H1 (cell line): ENCODE measurements around the gene ZC3HAV1. TPM values are rescaled to one million over a fixed set of nuclear protein-coding genes. Genes with fewer than 3 reads are reported as not detected.

ENCODE experiments used
- CTCF ChIA-PET: fragments of 300-600 bp; sonication (Branson Sonifier 250); formaldehyde crosslinking; loops from one replicate; lab custom pipeline; 2021; ENCODE audit not compliant: partially characterized antibody; lab: Charles Lee
- POLR2A ChIA-PET: fragments of 300-600 bp; sonication (Branson Sonifier 250); formaldehyde crosslinking; loops from one replicate; lab custom pipeline; 2021; ENCODE audit warnings: inconsistent platforms; ENCODE audit not compliant: partially characterized antibody; lab: Charles Lee
- DNase-seq, 2 experiments: peaks; one replicate each; pipeline versions ENCODE4 v3.0.0 to v3.0.0-alpha.2; 2010 to 2022; ENCODE audit warnings: low spot score in 2 of 2, low read depth in 1 of 2, mixed read lengths in 1 of 2
- FAIRE-seq: peaks from 2 replicates; lab custom pipeline; 2011; peaks lifted over from hg19 to GRCh38; lab: Jason Lieb, UNC
- H2AFZ ChIP-seq: 2 replicates; pipeline ENCODE4 v1.8.1; 2012; ENCODE audit warnings: low read length, inconsistent platforms
- H2AK5ac ChIP-seq: 2 replicates; pipeline ENCODE4 v1.6.1; 2013; ENCODE audit warnings: low read depth, low read length
- H2BK120ac ChIP-seq: replicated peaks from 2 replicates; pipeline ENCODE3; 2013; ENCODE audit warnings: low read depth, low read length, inconsistent platforms
- H2BK12ac ChIP-seq: 2 replicates; pipeline ENCODE4 v1.6.1; 2013; ENCODE audit warnings: low read depth, low read length
- H2BK15ac ChIP-seq: 2 replicates; pipeline ENCODE4 v1.6.1; 2013; ENCODE audit warnings: low read length
- H2BK20ac ChIP-seq: 2 replicates; pipeline ENCODE4 v1.6.1; 2013; ENCODE audit warnings: low read length
- H2BK5ac ChIP-seq: 2 replicates; pipeline ENCODE4 v1.6.1; 2013; ENCODE audit warnings: low read depth, low read length
- H3K14ac ChIP-seq: 2 replicates; pipeline ENCODE4 v1.6.1; 2013; ENCODE audit warnings: inconsistent platforms; ENCODE audit not compliant: insufficient read length
- H3K18ac ChIP-seq: 2 replicates; pipeline ENCODE4 v1.6.1; 2013; ENCODE audit warnings: low read length; ENCODE audit errors: extremely low read depth
- H3K23ac ChIP-seq: 2 replicates; pipeline ENCODE4 v1.6.1; 2013; ENCODE audit warnings: inconsistent platforms; ENCODE audit not compliant: insufficient read length
- H3K23me2 ChIP-seq: 2 replicates; pipeline ENCODE4 v1.6.1; 2013; ENCODE audit warnings: low read depth, low read length
- H3K27ac ChIP-seq: 2 replicates; pipeline ENCODE4 v1.6.1; 2011; ENCODE audit warnings: low read depth, low read length, inconsistent platforms
- H3K27me3 ChIP-seq, 4 experiments: replicated peaks in 1 of 4; 1 replicate in 1 of 4; 2 replicates in 3 of 4; pipeline versions ENCODE4 v1.6.1 to v1.8.1; 2011 to 2013; ENCODE audit warnings: low read length in 3 of 4, mild to moderate bottlenecking in 3 of 4, inconsistent platforms in 2 of 4, mixed read lengths in 2 of 4, moderate library complexity in 1 of 4; ENCODE audit not compliant: control insufficient read depth in 3 of 4, insufficient read depth in 3 of 4; ENCODE audit errors: extremely low read depth in 1 of 4
- H3K36me3 ChIP-seq, 4 experiments: 2 replicates each; pipeline versions ENCODE4 v1.6.1 to v1.8.1; 2011 to 2013; ENCODE audit warnings: mild to moderate bottlenecking in 4 of 4, low read length in 3 of 4, moderate library complexity in 2 of 4, control low read depth in 1 of 4, inconsistent platforms in 1 of 4; ENCODE audit not compliant: insufficient read depth in 4 of 4, control insufficient read depth in 2 of 4
- H3K4ac ChIP-seq: replicated peaks from 2 replicates; pipeline ENCODE3; 2013; ENCODE audit warnings: low read length, low read depth, mixed read lengths, inconsistent platforms; ENCODE audit not compliant: insufficient read length
- H3K4me1 ChIP-seq, 4 experiments: replicated peaks in 1 of 4; 1 replicate in 1 of 4; 2 replicates in 3 of 4; pipeline versions ENCODE4 v1.6.1 to v1.8.1; 2011 to 2013; ENCODE audit warnings: low read length in 3 of 4, inconsistent platforms in 2 of 4, mixed read lengths in 1 of 4; ENCODE audit not compliant: insufficient read depth in 4 of 4, control insufficient read depth in 3 of 4
- H3K4me2 ChIP-seq, 2 experiments: 2 replicates each; pipeline versions ENCODE4 v1.6.1 to v1.8.1; 2011 to 2013; ENCODE audit warnings: low read depth in 2 of 2, low read length in 2 of 2, control low read depth in 1 of 2, inconsistent platforms in 1 of 2, mild to moderate bottlenecking in 1 of 2; ENCODE audit not compliant: insufficient read depth in 1 of 2
- H3K4me3 ChIP-seq, 4 experiments: fragments of 200-600, 300-600 bp in 1 of 4; sonication (generic), shearing (Covaris generic), sonication (Bioruptor Twin) in 1 of 4; 2 replicates each; pipeline versions ENCODE4 v1.5.1 to v1.8.1; 2011 to 2016; ENCODE audit warnings: low read length in 4 of 4, low read depth in 3 of 4, control low read depth in 2 of 4, inconsistent platforms in 2 of 4, mild to moderate bottlenecking in 2 of 4, mixed read lengths in 1 of 4, moderate library complexity in 1 of 4; ENCODE audit not compliant: insufficient read depth in 2 of 4; ENCODE audit errors: extremely low read depth in 1 of 4
- H3K56ac ChIP-seq: replicated peaks from 2 replicates; pipeline ENCODE3; 2013; ENCODE audit warnings: low read depth, mild to moderate bottlenecking, mixed read lengths, low read length, inconsistent platforms; ENCODE audit not compliant: insufficient read length
- H3K79me1 ChIP-seq: 2 replicates; pipeline ENCODE4 v1.6.1; 2013; ENCODE audit warnings: low read depth, low read length, control low read depth
- H3K79me2 ChIP-seq, 2 experiments: 2 replicates each; pipeline versions ENCODE4 v1.6.1 to v1.8.1; 2012 to 2013; ENCODE audit warnings: low read length in 2 of 2, mild to moderate bottlenecking in 2 of 2, inconsistent platforms in 1 of 2; ENCODE audit not compliant: insufficient read depth in 2 of 2, control insufficient read depth in 1 of 2
- H3K9ac ChIP-seq, 4 experiments: replicated peaks in 1 of 4; 1 replicate in 1 of 4; 2 replicates in 3 of 4; pipeline versions ENCODE4 v1.6.1 to v1.8.1; 2011 to 2013; ENCODE audit warnings: low read depth in 3 of 4, low read length in 3 of 4, control low read depth in 2 of 4, mild to moderate bottlenecking in 2 of 4, moderate library complexity in 2 of 4, inconsistent platforms in 1 of 4; ENCODE audit errors: extremely low read depth in 1 of 4
- H3K9me3 ChIP-seq, 2 experiments: 2 replicates each; pipeline versions ENCODE4 v1.6.1 to v1.8.1; 2012 to 2013; ENCODE audit warnings: mild to moderate bottlenecking in 2 of 2, moderate library complexity in 2 of 2, control low read depth in 1 of 2, inconsistent platforms in 1 of 2, low read depth in 1 of 2, low read length in 1 of 2, mixed read lengths in 1 of 2; ENCODE audit not compliant: insufficient read depth in 2 of 2
- H4K20me1 ChIP-seq, 2 experiments: replicated peaks in 1 of 2; 2 replicates each; pipeline versions ENCODE3 to v1.8.1; 2011 to 2013; ENCODE audit warnings: inconsistent platforms in 2 of 2, low read length in 2 of 2, mild to moderate bottlenecking in 1 of 2; ENCODE audit not compliant: insufficient read depth in 2 of 2, control insufficient read depth in 1 of 2
- H4K5ac ChIP-seq: 2 replicates; pipeline ENCODE4 v1.6.1; 2013; ENCODE audit warnings: low read length, low read depth, mixed read lengths, inconsistent platforms; ENCODE audit not compliant: insufficient read length
- H4K8ac ChIP-seq: 2 replicates; pipeline ENCODE4 v1.8.0; 2013; ENCODE audit warnings: mild to moderate bottlenecking, moderate library complexity, low read length, inconsistent platforms; ENCODE audit not compliant: insufficient read depth; ENCODE audit errors: extremely low read depth
- H4K91ac ChIP-seq: replicated peaks from 2 replicates; pipeline ENCODE3; 2013; ENCODE audit warnings: low read length, mixed read lengths, inconsistent platforms; ENCODE audit not compliant: insufficient read length
- EGR1 ChIP-seq: IDR thresholded peaks from 2 replicates; pipeline ENCODE4 v1.6.1; 2011; ENCODE audit warnings: low read depth, low read length, borderline replicate concordance
- JUN ChIP-seq: IDR thresholded peaks from 2 replicates; pipeline ENCODE4 v1.6.1; 2011; ENCODE audit warnings: low read depth, mild to moderate bottlenecking, improper control_type of control experiment, low read length
- TAF7 ChIP-seq: optimal IDR thresholded peaks from 2 replicates; pipeline ENCODE3; 2011; ENCODE audit warnings: low read depth, mild to moderate bottlenecking, inconsistent platforms, low read length, moderate library complexity, borderline replicate concordance
- WGBS, 2 experiments: shearing (Covaris generic) in 1 of 2; methylation state at CpG; one replicate each; pipeline versions ENCODE4 v1.1.6 to v1.1.7; 2013 to 2015; ENCODE audit warnings: low lambda C conversion rate in 2 of 2, mixed read lengths in 2 of 2, inconsistent platforms in 1 of 2, low coverage in 1 of 2, missing lambda C conversion rate in 1 of 2; ENCODE audit not compliant: insufficient replicate concordance in 2 of 2, insufficient coverage in 1 of 2, insufficient read length in 1 of 2; ENCODE audit errors: extremely low coverage in 1 of 2, missing lambda C conversion rate in 1 of 2; 5-methylcytosine and 5-hydroxymethylcytosine counted together
- polyA plus RNA-seq, 7 experiments: library from polyadenylated mRNA; depleted of rRNA in 3 of 7; stranded (reverse) in 5 of 7; unstranded in 2 of 7; fragments of >200 nt in 5 of 7; fragments of 200-250 nt in 2 of 7; gene quantifications; 1 replicate in 5 of 7; 2 replicates in 1 of 7; 4 replicates in 1 of 7; pipeline versions ENCODE4 v1.2.1 to v1.2.3, GENCODE V29; 2011 to 2013; ENCODE audit warnings: missing spikeins in 2 of 7, mixed read lengths in 2 of 7
- total RNA-seq: library from RNA; stranded (reverse); fragmentation: NEBNext Ultra II Directional; extraction: Animal tissue kit (Norgen Biotek cat#: 25700); gene quantifications from 2 replicates; pipeline ENCODE4 v1.2.1, GENCODE V29; 2021

The ZC3HAV1 gene
- total and polyA plus RNA-seq, 2 of the 8 experiments (the other 6 are each of a cell fraction or from before 2014, with no cell fraction given), result 22.5 to 43.4 TPM

DNA sequence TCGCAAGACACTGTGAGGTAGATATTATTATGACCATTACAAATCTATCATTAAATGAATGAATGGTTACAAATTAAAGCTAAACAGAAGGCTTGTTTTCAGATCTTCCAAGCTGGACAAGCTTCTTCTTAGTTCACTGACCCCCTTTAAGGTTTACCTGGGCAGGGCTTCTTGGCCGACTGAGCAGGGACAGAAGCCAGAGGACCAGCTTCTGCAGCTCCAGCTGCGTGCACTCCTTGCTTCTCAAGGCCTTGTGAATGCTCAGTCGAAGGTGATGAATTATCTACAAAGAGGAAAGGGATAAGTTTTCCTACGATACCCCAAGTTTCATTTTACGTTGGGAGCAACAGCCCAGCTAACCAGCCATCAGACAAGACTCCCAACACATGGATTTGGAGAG lies 83.0 kb downstream of the ZC3HAV1 start:
- Histone ChIP-seq H3K14ac (no peak overlapping the region), H2AK5ac (no peak overlapping the region), H3K27ac (no peak overlapping the region), H2BK15ac (no peak overlapping the region), H2AFZ (no peak overlapping the region), H3K4me1 (no peaks in the 10 kb centered on the region), H3K56ac (no peak overlapping the region), H4K5ac (no peak overlapping the region), H3K18ac (no peak overlapping the region), H3K27me3 (no peaks in the 10 kb centered on the region), H3K9me3 (no peaks in the 10 kb centered on the region), H2BK20ac (no peak overlapping the region), H4K20me1 (no peaks in the 10 kb centered on the region), H3K79me1 (no peaks in the 10 kb centered on the region), H3K23ac (no peak overlapping the region), H4K8ac (no peak overlapping the region), H3K23me2 (no peaks in the 10 kb centered on the region), H3K79me2 (no peaks in the 10 kb centered on the region), H2BK12ac (no peak overlapping the region), H4K91ac (no peak overlapping the region), H3K4ac (no peak overlapping the region), H3K4me3 (no peak overlapping the region), H3K9ac (no peak overlapping the region), H2BK120ac (no peak overlapping the region), H2BK5ac (no peak overlapping the region), H3K36me3 (peaks cover 7 to 46% (median 22%) of the 10 kb centered on the region in 4 experiments; a peak in 7 of 8 replicates), H3K4me2 (no peak overlapping the region)
- 89% methylated on average over 6 of the region's 6 CpGs; no CpG with 5 or more reads in 1 of the 2 experiments for WGBS, 2 experiments
- DNase-seq, result no peak
- CTCF ChIA-PET, result interaction anchor here (0.6 to 1.2 kb wide), 5 partner anchors 10 to 1681 kb away, joined by 3 to 9 read pairs (median 3); no protein-coding TSS in a partner anchor
- no peak for FAIRE-seq
- POLR2A ChIA-PET, result interaction anchor here (0.8 to 1.5 kb wide), 3 partner anchors 9 to 21 kb away, joined by 3 to 8 read pairs (median 3); no protein-coding TSS in a partner anchor
- TF ChIP-seq TAF7 (no peak), EGR1 (no peak), JUN (no peak)
